Calu3 (cell line): ENCODE data around the gene RTL9. TPM values are rescaled to one million over a fixed set of nuclear protein-coding genes. Genes with fewer than 3 reads are reported as not detected.
"Not testable (repeated sequence)": the region's sequence is repeated elsewhere in the genome, so short reads cannot be mapped to it uniquely, and the experiment has no call there.

Source experiments
- BruUV-seq: library from RNA; stranded (reverse); fragments of 400-500 nt; replicated peaks from 2 replicates; lab custom pipeline; 2021; lab: Mats Ljungman, UMichigan
- CTCF ChIA-PET: fragments of 300-600 bp; sonication (Branson Sonifier 250); formaldehyde crosslinking; loops from one replicate; lab custom pipeline; 2022; ENCODE audit warnings: antibody characterized with exemption; lab: Charles Lee
- DNase-seq: peaks from one replicate; pipeline ENCODE4 v3.0.0; 2022
- H3K27ac Mint-ChIP-seq: one replicate; pipeline ENCODE4 v1.8.0; 2022; ENCODE audit warnings: mixed read lengths; ENCODE audit not compliant: unreplicated experiment
- H3K27me3 Mint-ChIP-seq: one replicate; pipeline ENCODE4 v1.8.0; 2022; ENCODE audit warnings: mixed read lengths; ENCODE audit not compliant: unreplicated experiment
- H3K36me3 Mint-ChIP-seq: one replicate; pipeline ENCODE4 v1.8.0; 2022; ENCODE audit warnings: mild to moderate bottlenecking, moderate library complexity, mixed read lengths; ENCODE audit not compliant: insufficient read depth, unreplicated experiment
- H3K4me1 Mint-ChIP-seq: one replicate; pipeline ENCODE4 v1.8.0; 2022; ENCODE audit warnings: mild to moderate bottlenecking, low read depth, mixed read lengths; ENCODE audit not compliant: unreplicated experiment
- H3K4me3 Mint-ChIP-seq: one replicate; pipeline ENCODE4 v1.8.0; 2022; ENCODE audit warnings: mild to moderate bottlenecking, low read depth, moderate library complexity, mixed read lengths; ENCODE audit not compliant: unreplicated experiment
- H3K9me3 Mint-ChIP-seq: one replicate; pipeline ENCODE4 v1.8.0; 2022; ENCODE audit warnings: low read depth, mixed read lengths; ENCODE audit not compliant: unreplicated experiment
- CTCF ChIP-seq: fragments of 200-600 bp; IDR thresholded peaks from one replicate; pipeline ENCODE4 v1.8.0; 2022; ENCODE audit warnings: antibody characterized with exemption; ENCODE audit not compliant: unreplicated experiment
- intact Hi-C: fragments of 100-400 bp; cut with micrococcal nuclease; formaldehyde crosslinking; loops from one replicate; pipeline ENCODE4 v1.10.0; 2022; ENCODE audit not compliant: unreplicated experiment
- total RNA-seq: library from RNA; stranded (reverse); gene quantifications from 2 replicates; pipeline ENCODE4 v1.2.3, GENCODE V29; 2022

RTL9 gene
- total RNA-seq, 1 experiment from 2014 or later: not detected

DNA sequence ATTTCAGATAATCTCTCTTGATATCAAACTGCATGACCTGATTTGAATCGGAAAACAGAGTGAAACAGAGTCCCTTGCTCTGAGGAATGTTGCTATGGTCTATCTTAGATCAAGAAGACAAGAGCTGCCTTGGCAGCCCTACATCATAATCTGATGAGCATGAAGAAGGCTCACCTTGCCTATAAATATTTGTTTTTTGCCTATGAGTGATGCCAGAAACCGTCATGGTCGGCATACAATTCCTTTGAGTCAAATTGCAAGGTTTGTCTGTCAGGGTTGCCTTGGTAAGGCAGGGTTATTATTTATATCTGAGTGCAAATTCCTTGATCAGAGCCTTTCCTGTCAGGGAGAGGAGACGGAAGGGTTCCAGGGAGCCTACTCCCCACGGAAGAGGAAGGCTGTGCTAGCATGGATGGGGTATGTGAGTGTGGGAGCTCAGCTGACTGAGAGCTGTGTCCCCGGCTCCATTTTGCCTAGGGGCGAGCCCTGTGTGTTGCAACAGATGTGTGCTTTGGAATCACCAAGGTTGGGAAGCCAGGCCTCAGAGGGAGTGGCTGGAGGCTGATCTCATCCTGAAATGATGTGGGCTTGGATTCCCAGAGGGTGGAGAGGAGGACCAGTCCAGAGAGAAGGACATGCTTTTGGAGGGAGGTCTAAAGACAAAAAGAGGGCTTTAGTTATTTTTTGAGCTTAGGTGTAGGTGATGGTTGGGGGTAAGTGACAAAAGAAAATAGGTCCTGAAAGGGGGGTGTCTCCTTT is 43.6 kb downstream of the RTL9 start:
- no peak overlapping the region for H3K4me3 Mint-ChIP-seq
- peaks cover 15% of the 10 kb centered on the region for H3K4me1 Mint-ChIP-seq
- no peak for TF ChIP-seq CTCF
- no peaks in the 10 kb centered on the region for H3K36me3 Mint-ChIP-seq
- H3K9me3 Mint-ChIP-seq: no peaks in the 10 kb centered on the region
- CTCF ChIA-PET: no interaction called here
- intact Hi-C loops: no loop called here
- BruUV-seq: no TSS peak
- peak overlapping the region; percentile 13 for H3K27ac Mint-ChIP-seq
- no peaks in the 10 kb centered on the region for H3K27me3 Mint-ChIP-seq
- no peak for DNase-seq

- BruUV-seq: no TSS peak
- intact Hi-C loops: no loop called here
- Mint-ChIP-seq H3K27me3 (no peaks in the 10 kb centered on the region), H3K4me1 (peaks cover 11% of the 10 kb centered on the region), H3K27ac (no peak overlapping the region), H3K36me3 (no peaks in the 10 kb centered on the region), H3K4me3 (no peak overlapping the region), H3K9me3 (no peaks in the 10 kb centered on the region)
- DNase-seq: no peak
- no peak for TF ChIP-seq CTCF
- CTCF ChIA-PET: no interaction called here
Observed at GRCh38 chrX:110402850-110403221, 44.2 kb downstream of the RTL9 start.

DNA sequence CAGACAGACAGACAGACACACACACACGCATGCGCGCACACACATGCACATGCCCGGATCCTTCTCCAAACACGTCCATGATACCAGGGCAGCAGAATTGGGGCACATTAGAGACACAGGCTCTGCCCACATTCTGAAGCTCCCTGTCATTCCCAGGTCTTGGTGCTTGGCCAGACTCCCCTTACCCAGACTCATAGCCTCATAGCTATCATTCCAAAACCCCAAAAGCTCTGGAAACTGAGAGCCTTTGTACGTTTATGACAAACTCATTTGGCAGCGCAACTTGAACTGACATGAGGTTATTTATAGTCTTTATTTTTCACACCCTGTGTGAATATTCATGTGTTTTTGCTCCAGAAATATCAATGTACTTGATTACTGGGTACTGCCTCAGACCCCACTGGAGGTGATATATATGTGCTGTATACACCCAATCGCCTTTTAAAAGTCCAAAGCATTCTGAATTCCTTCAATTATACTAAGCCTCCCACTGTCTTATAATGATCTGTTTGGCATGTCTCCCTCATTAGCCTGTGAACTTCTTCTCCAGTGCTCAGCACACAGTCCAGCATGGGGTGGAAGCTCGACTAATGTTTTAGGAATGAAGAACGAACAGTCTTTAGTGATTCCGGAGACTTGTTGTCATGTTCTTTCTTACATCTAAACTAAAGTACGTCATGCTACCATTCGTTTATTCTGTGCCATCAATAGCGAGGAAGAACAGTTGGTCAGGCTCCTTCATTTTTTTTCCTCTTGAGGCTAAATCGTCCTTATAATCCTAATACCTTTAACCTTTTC is 45.0 kb downstream of the RTL9 start:
- no peaks in the 10 kb centered on the region for H3K27me3 Mint-ChIP-seq
- TF ChIP-seq CTCF: no peak
- no peak for DNase-seq
- H3K9me3 Mint-ChIP-seq: no peaks in the 10 kb centered on the region
- peaks cover 11% of the 10 kb centered on the region for H3K4me1 Mint-ChIP-seq
- CTCF ChIA-PET: interaction anchor here (0.6 kb wide), 1 partner anchor 28 kb away, joined by 4 read pairs; no protein-coding TSS in a partner anchor
- BruUV-seq: no TSS peak
- H3K36me3 Mint-ChIP-seq: no peaks in the 10 kb centered on the region
- no peak overlapping the region for H3K27ac Mint-ChIP-seq
- intact Hi-C loops: no loop called here
- H3K4me3 Mint-ChIP-seq: no peak overlapping the region

- Mint-ChIP-seq H3K27me3 (no peaks in the 10 kb centered on the region), H3K27ac (no peak overlapping the region), H3K9me3 (no peaks in the 10 kb centered on the region), H3K4me1 (peaks cover 11% of the 10 kb centered on the region), H3K4me3 (no peak overlapping the region), H3K36me3 (no peaks in the 10 kb centered on the region)
- intact Hi-C loops: no loop called here
- BruUV-seq: no TSS peak
- no peak for DNase-seq
- CTCF ChIA-PET: interaction anchor here (0.6 kb wide), 1 partner anchor 27 kb away, joined by 4 read pairs; no protein-coding TSS in a partner anchor
- no peak for TF ChIP-seq CTCF
Observed at GRCh38 chrX:110404376-110404775, 45.7 kb downstream of the RTL9 start.

DNA sequence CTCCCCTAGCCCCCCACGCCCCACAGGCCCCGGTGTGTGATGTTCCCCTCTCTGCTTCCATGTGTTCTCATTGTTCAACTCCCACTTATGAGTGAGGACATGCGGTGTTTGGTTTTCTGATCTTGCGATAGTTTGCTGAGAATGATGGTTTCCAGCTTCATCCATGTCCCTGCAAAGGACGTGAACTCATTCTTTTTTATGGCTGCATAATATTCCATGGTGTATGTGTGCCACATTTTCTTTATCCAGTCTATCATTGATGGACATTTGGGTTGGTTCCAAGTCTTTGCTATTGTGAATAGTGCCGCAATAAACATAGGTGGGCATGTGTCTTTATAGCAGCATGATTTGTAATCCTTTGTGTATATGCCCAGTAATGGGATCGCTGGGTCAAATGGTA is 47.6 kb downstream of the RTL9 start:
- DNase-seq, H3K27me3 Mint-ChIP-seq, H3K36me3 Mint-ChIP-seq, BruUV-seq, H3K27ac Mint-ChIP-seq, H3K4me3 Mint-ChIP-seq, intact Hi-C loops, H3K9me3 Mint-ChIP-seq: not testable (repeated sequence)
- CTCF ChIA-PET: interaction anchor here (2.1 kb wide), 1 partner anchor 246 kb away, joined by 12 read pairs; no protein-coding TSS in a partner anchor
- H3K4me1 Mint-ChIP-seq: peaks cover 22% of the 10 kb centered on the region
